IPS-NIHi7 (cell line): ENCODE data around the gene DPM3.
"Not testable (repeated sequence)": the region's sequence is repeated elsewhere in the genome, so short reads cannot be mapped to it uniquely, and the experiment has no call there.

Source experiments
- DNase-seq: peaks from one replicate; pipeline ENCODE4 v3.0.0; 2012; ENCODE audit warnings: mixed read lengths; ENCODE audit errors: extremely low spot score

DPM3 gene

GRCh38 chr1:155139895-155140629 is at the start of gene DPM3:
Gene DPM3, minus strand, starts transcription at chr1:155140531. Its CDS starts 291 bp downstream, at chr1:155140240.
- DNase-seq, result peak; percentile 83

GRCh38 chr1:155189926-155190325 is 49.6 kb upstream of the DPM3 start:
- DNase-seq, result not testable (repeated sequence)

- DNase-seq, result no peak
Observed at GRCh38 chr1:155188268-155188667, 47.9 kb upstream of the DPM3 start.

- no peak for DNase-seq
Observed at GRCh38 chr1:155187456-155187891, 47.1 kb upstream of the DPM3 start.

GRCh38 chr1:155186794-155187455 is 46.6 kb upstream of the DPM3 start:
- DNase-seq, result no peak

- no peak for DNase-seq
Observed at GRCh38 chr1:155186067-155186793, 45.9 kb upstream of the DPM3 start.

- DNase-seq, result no peak
Observed at GRCh38 chr1:155185783-155186066, 45.4 kb upstream of the DPM3 start.

- DNase-seq, result no peak
Observed at GRCh38 chr1:155184835-155185782, 44.8 kb upstream of the DPM3 start.

GRCh38 chr1:155184351-155184811 is 44.0 kb upstream of the DPM3 start:
- no peak for DNase-seq

GRCh38 chr1:155183775-155184221 is 43.5 kb upstream of the DPM3 start:
- DNase-seq, result no peak

GRCh38 chr1:155182052-155182550 is 41.8 kb upstream of the DPM3 start:
- no peak for DNase-seq

GRCh38 chr1:155181371-155182051 is 41.2 kb upstream of the DPM3 start:
- no peak for DNase-seq

- no peak for DNase-seq
Observed at GRCh38 chr1:155179112-155180031, 39.0 kb upstream of the DPM3 start.

GRCh38 chr1:155178441-155179111 is 38.2 kb upstream of the DPM3 start:
- DNase-seq, result no peak

GRCh38 chr1:155177918-155178281 is 37.6 kb upstream of the DPM3 start:
- DNase-seq, result no peak

- no peak for DNase-seq
Observed at GRCh38 chr1:155177192-155177917, 37.0 kb upstream of the DPM3 start.

GRCh38 chr1:155176544-155177071 is 36.3 kb upstream of the DPM3 start:
- DNase-seq, result peak; percentile 91

- DNase-seq, result no peak
Observed at GRCh38 chr1:155175927-155176371, 35.6 kb upstream of the DPM3 start.
